ENCODE data around the gene LETM1.

The LETM1 gene

DNA sequence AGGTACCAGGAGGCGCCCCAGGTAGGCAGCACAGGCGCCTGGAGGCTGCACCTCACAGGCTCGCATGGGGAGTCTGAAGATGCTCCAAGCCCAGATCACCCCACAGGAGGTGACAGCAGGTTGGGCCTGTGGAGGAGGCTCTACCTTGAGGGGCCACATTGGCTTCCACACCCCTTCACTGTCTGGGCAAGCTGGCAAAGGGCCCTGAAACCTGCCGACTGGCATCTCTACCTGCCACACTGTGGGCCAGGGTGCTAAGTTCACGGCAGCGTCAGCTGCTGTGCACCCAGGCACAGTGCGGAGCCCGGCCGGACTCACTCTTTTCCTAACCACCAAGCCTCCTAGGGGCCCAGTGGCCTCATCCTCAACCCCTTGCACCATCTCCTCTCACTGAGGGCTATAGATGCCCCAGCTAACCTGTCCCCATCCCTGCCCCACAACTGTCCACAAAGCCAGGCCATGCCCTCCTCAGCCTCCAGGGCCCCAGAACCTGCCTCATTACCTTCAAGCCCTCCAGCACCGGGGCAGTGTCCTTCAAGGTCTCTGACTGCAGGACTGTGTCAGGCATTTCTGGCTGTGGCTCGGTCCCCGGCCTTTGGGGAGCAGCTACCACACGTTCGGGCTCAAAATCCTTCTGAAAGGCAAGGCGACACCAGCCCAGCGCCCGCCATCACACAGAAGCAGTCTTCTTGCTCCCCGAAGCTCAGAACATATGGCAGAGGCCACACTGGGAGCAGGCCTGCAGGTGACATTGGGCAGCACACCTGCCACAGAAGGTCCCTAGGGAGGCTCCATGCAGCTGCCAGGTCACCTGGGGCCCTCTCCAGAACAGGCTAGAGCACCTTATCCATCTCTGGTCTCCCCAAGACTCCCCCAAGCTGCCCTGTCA is 34.0 kb downstream of the LETM1 start:
- DNase-seq (ENCODE audit: low spot score): no peak
- peak overlapping the region; percentile 4; the same call in 1 of the 2 replicates for H3K27ac ChIP-seq
- ChIA-PET POLR2A (ENCODE audit: low non-redundant PET) (no interaction called here), CTCF (interaction anchor here (1.2 kb wide), 1 partner anchor 73 kb away, joined by 4 read pairs; no protein-coding TSS in a partner anchor)
- TF ChIP-seq, protein P1, sequence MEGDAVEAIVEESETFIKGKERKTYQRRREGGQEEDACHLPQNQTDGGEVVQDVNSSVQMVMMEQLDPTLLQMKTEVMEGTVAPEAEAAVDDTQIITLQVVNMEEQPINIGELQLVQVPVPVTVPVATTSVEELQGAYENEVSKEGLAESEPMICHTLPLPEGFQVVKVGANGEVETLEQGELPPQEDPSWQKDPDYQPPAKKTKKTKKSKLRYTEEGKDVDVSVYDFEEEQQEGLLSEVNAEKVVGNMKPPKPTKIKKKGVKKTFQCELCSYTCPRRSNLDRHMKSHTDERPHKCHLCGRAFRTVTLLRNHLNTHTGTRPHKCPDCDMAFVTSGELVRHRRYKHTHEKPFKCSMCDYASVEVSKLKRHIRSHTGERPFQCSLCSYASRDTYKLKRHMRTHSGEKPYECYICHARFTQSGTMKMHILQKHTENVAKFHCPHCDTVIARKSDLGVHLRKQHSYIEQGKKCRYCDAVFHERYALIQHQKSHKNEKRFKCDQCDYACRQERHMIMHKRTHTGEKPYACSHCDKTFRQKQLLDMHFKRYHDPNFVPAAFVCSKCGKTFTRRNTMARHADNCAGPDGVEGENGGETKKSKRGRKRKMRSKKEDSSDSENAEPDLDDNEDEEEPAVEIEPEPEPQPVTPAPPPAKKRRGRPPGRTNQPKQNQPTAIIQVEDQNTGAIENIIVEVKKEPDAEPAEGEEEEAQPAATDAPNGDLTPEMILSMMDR (conservative IDR thresholded peaks at IDR 0.05; ENCODE audit: low read depth): no peak

DNA sequence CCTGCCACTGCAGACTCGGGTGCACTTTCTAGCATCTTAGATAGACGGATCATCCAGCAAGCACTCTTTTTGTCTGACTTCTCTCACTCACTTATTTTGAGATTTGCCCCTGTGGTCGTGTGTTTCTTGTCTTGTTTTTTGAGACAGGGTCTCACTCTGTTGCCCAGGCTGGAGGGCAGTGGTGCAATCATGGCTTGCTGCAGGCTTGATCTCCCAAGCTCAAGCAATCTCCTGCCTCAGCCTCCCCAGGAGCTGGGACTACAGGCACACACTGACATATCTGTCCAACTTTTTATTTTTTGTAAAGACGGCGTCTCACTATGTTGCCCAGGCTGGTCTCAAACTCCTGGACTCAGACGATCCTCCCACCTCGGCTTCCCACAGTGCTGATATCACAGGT is 36.1 kb downstream of the LETM1 start:
- peak overlapping the region; percentile 23 for H3K27ac ChIP-seq
- ChIA-PET CTCF (no interaction called here), POLR2A (ENCODE audit: low non-redundant PET) (no interaction called here)
- TF ChIP-seq, protein P1 (conservative IDR thresholded peaks at IDR 0.05; ENCODE audit: low read depth): no peak
- no peak for DNase-seq (ENCODE audit: low spot score)

DNA sequence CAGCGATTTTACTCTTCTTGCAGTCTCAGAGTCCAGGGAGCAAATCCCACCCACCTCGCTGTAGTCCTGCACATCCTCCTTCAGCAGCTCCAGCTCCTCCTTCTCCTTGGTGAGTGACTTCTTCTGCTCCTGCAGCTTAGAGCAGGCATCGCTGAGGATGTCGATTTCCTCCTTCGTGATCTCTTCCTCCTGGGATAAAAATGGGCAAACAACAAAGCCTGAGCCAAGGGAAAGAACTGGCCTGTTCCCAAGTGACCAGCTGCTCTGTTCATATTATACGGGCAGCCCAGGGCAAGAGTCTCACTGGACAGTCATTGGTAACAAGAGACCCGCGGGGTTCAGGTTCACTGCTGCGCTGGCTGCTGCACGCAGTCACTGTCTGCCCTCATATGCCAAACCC is 36.7 kb downstream of the LETM1 start:
- H3K27ac ChIP-seq: peak overlapping the region; percentile 23
- POLR2A ChIA-PET (ENCODE audit: low non-redundant PET): no interaction called here
- no peak for DNase-seq (ENCODE audit: low spot score)
- CTCF ChIA-PET: no interaction called here
- TF ChIP-seq, protein P1 (conservative IDR thresholded peaks at IDR 0.05; ENCODE audit: low read depth): no peak

DNA sequence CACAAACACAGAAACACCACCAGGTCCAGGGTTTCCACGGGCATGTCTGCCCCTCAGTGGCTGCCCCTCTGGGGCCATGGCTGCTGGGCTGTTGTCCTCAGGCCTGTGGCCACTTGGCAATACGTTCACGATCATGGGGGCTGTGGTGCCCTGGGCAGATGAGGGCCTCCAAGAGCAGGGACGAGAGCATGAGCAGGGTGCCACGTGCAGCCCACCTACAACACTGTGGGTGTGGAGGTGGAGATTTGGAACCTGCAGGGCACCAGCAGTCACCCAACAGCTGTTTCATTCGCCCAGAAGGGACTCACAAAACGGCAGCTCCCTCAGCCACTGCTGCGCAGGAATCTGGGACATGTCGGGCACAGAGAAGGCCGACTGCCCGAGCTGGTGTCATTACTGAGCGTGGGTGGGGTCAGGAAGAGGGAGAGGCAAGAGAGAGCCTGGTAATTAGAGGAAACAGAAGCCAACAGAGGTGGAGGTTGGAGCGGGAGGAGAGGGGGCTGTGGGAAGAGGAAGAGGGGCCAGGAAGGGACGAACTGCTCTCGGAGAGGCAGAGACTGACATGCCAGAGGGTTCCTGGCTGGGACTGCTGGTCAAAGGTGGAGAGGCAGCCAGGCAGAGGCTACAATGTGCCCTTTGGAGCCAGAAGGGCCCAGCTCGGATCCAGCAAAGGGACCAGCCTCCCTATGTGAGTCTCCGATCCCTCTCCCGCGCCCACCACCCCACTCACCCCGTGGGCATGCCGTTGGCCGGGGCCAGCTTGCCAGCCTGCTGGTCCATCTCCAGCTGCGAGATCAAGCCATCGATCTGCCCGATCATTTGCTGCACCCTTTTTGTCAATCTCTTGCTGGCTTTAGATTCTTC is 39.7 kb downstream of the LETM1 start:
- POLR2A ChIA-PET (ENCODE audit: low non-redundant PET): no interaction called here

DNA sequence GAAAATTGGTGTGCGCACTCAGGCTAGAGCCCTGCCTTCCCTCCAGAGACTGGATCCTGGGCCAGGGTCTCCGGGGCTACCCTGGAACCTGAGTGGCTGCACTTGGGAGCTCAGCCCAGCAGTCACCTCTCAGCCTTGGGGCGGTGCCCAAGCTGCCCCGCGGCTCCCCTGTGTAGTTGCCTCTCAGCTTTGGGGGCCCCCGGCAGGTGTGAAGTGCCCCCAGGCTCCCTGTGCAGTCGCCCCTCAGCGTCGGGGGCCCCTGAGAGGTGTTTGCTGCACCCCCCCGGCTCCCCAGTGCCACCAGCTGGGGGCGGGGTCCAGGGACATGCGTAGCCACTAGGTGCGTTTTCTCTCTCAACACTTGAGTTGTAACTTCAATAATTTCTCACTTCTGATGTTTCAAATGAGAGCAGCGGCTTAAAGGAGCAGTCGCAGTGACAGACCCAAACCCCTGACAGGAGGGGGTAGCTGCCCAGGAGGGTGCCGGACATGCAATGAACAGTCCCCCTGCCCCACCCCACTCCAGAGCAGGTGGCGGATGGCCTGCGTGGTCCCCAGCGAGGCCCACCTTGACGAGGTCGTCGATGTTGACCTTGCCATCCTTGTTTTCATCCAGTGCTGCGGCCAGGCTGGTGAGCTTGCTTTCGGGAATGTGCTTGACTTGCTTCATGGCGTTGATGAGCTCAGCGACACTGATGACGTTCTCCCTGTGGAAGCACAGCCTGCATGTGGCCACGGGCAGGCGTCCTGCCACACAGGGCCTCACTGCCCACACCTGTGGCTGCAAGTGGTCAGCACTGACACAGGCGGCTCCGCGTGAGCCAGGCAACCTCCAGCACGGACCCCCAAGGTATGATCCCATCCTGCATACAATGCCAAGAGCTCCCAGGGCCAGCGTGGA is 40.6 kb downstream of the LETM1 start:
- peak overlapping the region; percentile 91 for H3K27ac ChIP-seq
- TF ChIP-seq, protein P1 (conservative IDR thresholded peaks at IDR 0.05; ENCODE audit: low read depth): no peak
- ChIA-PET POLR2A (ENCODE audit: low non-redundant PET) (no interaction called here), CTCF (no interaction called here)
- DNase-seq (ENCODE audit: low spot score): no peak

More for the DNA sequence above, 39.7 kb downstream of the LETM1 start:
- no peak overlapping the region; the same call in 1 of the 2 replicates for H3K27ac ChIP-seq
- CTCF ChIA-PET: no interaction called here
- TF ChIP-seq, protein P1 (conservative IDR thresholded peaks at IDR 0.05; ENCODE audit: low read depth): no peak
- DNase-seq (ENCODE audit: low spot score): no peak

DNA sequence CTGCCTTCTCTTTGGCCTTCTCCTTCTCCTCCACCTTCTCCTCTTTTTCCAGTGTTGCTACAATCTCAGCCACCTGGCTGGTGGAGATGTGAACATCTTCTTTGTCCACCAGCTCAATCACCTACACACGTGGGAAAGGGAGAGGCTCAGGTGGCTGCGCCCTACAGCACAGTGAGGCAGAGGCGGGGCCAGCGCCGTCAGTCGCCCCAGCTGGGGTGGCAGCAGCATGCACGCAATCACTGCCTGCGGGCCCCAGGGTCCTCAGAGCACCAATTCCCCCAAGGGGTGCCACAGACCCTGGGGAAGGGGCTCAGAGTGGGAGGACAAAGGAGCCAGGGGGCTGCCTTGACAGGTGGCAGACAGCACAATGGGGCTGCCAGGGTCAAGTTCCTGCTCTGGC is 41.5 kb downstream of the LETM1 start:
- ChIA-PET POLR2A (ENCODE audit: low non-redundant PET) (no interaction called here), CTCF (no interaction called here)
- TF ChIP-seq, protein P1 (conservative IDR thresholded peaks at IDR 0.05; ENCODE audit: low read depth): no peak
- peak overlapping the region; percentile 91 for H3K27ac ChIP-seq
- DNase-seq (ENCODE audit: low spot score): no peak

Measured in RWPE1 (cell line).